Liver (tissue), 9 donors: ENCODE results near the gene GTF3C5. TPM values are rescaled to one million over a fixed set of nuclear protein-coding genes. Genes with fewer than 3 reads are reported as not detected.
"Not testable (repeated sequence)": the region's sequence is repeated elsewhere in the genome, so short reads cannot be mapped to it uniquely, and the experiment has no call there.

ENCODE experiments used
- DNase-seq: peaks from one replicate; pipeline ENCODE4 v3.0.0-alpha.2; 2017; ENCODE audit warnings: low spot score
- H3K27ac ChIP-seq, 2 donors: one replicate each; pipeline ENCODE4 v1.7.0; 2013; ENCODE audit warnings: inconsistent platforms in 2 of 2, low read length in 2 of 2, control low read depth in 1 of 2, low read depth in 1 of 2, mild to moderate bottlenecking in 1 of 2
- H3K27me3 ChIP-seq, 4 donors: one replicate each; pipeline versions ENCODE4 v1.6.1 to v1.7.0; 2013; ENCODE audit warnings: low read length in 3 of 4, inconsistent platforms in 1 of 4, mild to moderate bottlenecking in 1 of 4, moderate library complexity in 1 of 4; ENCODE audit not compliant: control insufficient read depth in 4 of 4, insufficient read depth in 4 of 4
- H3K36me3 ChIP-seq, 4 donors: one replicate each; pipeline versions ENCODE4 v1.6.1 to v1.7.0; 2013; ENCODE audit warnings: low read length in 3 of 4, mild to moderate bottlenecking in 3 of 4, low read depth in 1 of 4, moderate library complexity in 1 of 4; ENCODE audit not compliant: control insufficient read depth in 4 of 4, insufficient read depth in 3 of 4
- H3K4me1 ChIP-seq, 4 donors: one replicate each; pipeline versions ENCODE4 v1.6.1 to v1.7.0; 2013; ENCODE audit warnings: low read length in 3 of 4, mild to moderate bottlenecking in 3 of 4, moderate library complexity in 1 of 4; ENCODE audit not compliant: control insufficient read depth in 4 of 4, insufficient read depth in 4 of 4
- H3K4me3 ChIP-seq, 3 donors: one replicate each; pipeline versions ENCODE4 v1.6.1 to v1.7.0; 2013; ENCODE audit warnings: low read length in 3 of 3, control low read depth in 1 of 3, low read depth in 1 of 3, mild to moderate bottlenecking in 1 of 3
- H3K9ac ChIP-seq, 2 donors: one replicate each; pipeline ENCODE4 v1.7.0; 2013; ENCODE audit warnings: low read length in 2 of 2, mild to moderate bottlenecking in 2 of 2, moderate library complexity in 2 of 2, control low read depth in 1 of 2, low read depth in 1 of 2
- H3K9me3 ChIP-seq, 4 donors: one replicate each; pipeline versions ENCODE4 v1.6.1 to v1.7.0; 2013; ENCODE audit warnings: low read length in 3 of 4; ENCODE audit not compliant: control insufficient read depth in 4 of 4
- HNF4G ChIP-seq: IDR thresholded peaks from 2 replicates; pipeline ENCODE4 v1.6.1; 2016; ENCODE audit warnings: antibody characterized with exemption
- JUND ChIP-seq, 2 donors: IDR thresholded peaks; 2 replicates each; pipeline ENCODE4 v1.6.1; 2016; ENCODE audit warnings: antibody characterized with exemption in 2 of 2
- NR2F2 ChIP-seq: IDR thresholded peaks from 2 replicates; pipeline ENCODE4 v1.6.1; 2016; ENCODE audit warnings: antibody characterized with exemption
- REST ChIP-seq: IDR thresholded peaks from 2 replicates; pipeline ENCODE4 v1.6.1; 2016; ENCODE audit warnings: antibody characterized with exemption, mild to moderate bottlenecking
- RXRA ChIP-seq, 2 donors: IDR thresholded peaks; 2 replicates each; pipeline ENCODE4 v1.6.1; 2017 to 2018; ENCODE audit warnings: antibody characterized with exemption in 2 of 2, mild to moderate bottlenecking in 1 of 2
- SP1 ChIP-seq: IDR thresholded peaks from 2 replicates; pipeline ENCODE4 v1.6.1; 2018; ENCODE audit warnings: antibody characterized with exemption, mild to moderate bottlenecking
- TAF1 ChIP-seq: conservative IDR thresholded peaks from 2 replicates; pipeline ENCODE4 v1.6.1; 2016; ENCODE audit warnings: antibody characterized with exemption, mild to moderate bottlenecking
- YY1 ChIP-seq: IDR thresholded peaks from 2 replicates; pipeline ENCODE4 v1.6.1; 2016; ENCODE audit warnings: antibody characterized with exemption, mild to moderate bottlenecking
- whole genome bisulfite sequencing: extraction: QIAGEN DNeasy Blood & Tissue Kit; methylation state at CpG from one replicate; pipeline ENCODE4 v1.1.7; 2013; 5-methylcytosine and 5-hydroxymethylcytosine counted together
- polyA plus RNA-seq, 2 donors: library from polyadenylated mRNA; stranded (reverse) in 1 of 2; unstranded in 1 of 2; fragments of 200-250 nt in 1 of 2; fragments of >200 nt in 1 of 2; fragmentation: Nextera tagmentation in 1 of 2; extraction: Ambion mirVana in 1 of 2; gene quantifications; one replicate each; pipeline versions ENCODE4 v1.2.1 to v1.2.3, GENCODE V29; 2013 to 2015
- total RNA-seq, 2 donors: library from RNA; depleted of rRNA; stranded (reverse); fragments of >200 nt; gene quantifications; one replicate each; pipeline ENCODE4 v1.2.3, GENCODE V29; 2014
- donor health status: healthy.
- donor health status: healthy.
- donor health status: healthy.
- donor health status: healthy.
- donor health status: healthy.

GTF3C5 gene
- total and polyA plus RNA-seq, 4 donors, result 13.2 to 26.2 (median 18.2) TPM

- Histone ChIP-seq H3K27ac (no peak overlapping the region), H3K9me3 (no peaks in the 10 kb centered on the region), H3K4me3 (no peak overlapping the region), H3K9ac (no peak overlapping the region), H3K4me1 (no peaks in the 10 kb centered on the region), H3K27me3 (no peaks in the 10 kb centered on the region), H3K36me3 (no peaks in the 10 kb centered on the region)
- WGBS, result 92% methylated on average over 11 of the region's 11 CpGs
- no peak for TF ChIP-seq HNF4G
- TF ChIP-seq REST, result no peak
- TF ChIP-seq NR2F2, result no peak
- TF ChIP-seq TAF1, result no peak
- TF ChIP-seq SP1, result no peak
- TF ChIP-seq YY1, result no peak
- no peak for TF ChIP-seq JUND (IDR thresholded peaks at IDR 0.05)
- TF ChIP-seq RXRA (IDR thresholded peaks at IDR 0.05), result no peak
- DNase-seq, result no peak
These were observed 37.0 kb downstream of the GTF3C5 start for GRCh38 chr9:133067813-133068212.

- H3K9me3 ChIP-seq, DNase-seq, H3K4me3 ChIP-seq, H3K27me3 ChIP-seq, H3K9ac ChIP-seq, H3K36me3 ChIP-seq, H3K27ac ChIP-seq, H3K4me1 ChIP-seq: not testable (repeated sequence)
- WGBS, result 94% methylated on average over 2 of the region's 15 CpGs
These were observed 37.6 kb downstream of the GTF3C5 start for GRCh38 chr9:133068431-133068830.

- H3K27me3 ChIP-seq, H3K27ac ChIP-seq, H3K9ac ChIP-seq, DNase-seq, H3K4me1 ChIP-seq, H3K36me3 ChIP-seq, H3K4me3 ChIP-seq, H3K9me3 ChIP-seq: not testable (repeated sequence)
- 93% methylated on average over 17 of the region's 17 CpGs for WGBS
These were observed 39.7 kb downstream of the GTF3C5 start for GRCh38 chr9:133070500-133070961.

GRCh38 chr9:133070985-133071384, 40.2 kb downstream of the GTF3C5 start:
- WGBS, result 95% methylated on average over 22 of the region's 31 CpGs

More at GRCh38 chr9:133070985-133071384, 40.2 kb downstream of the GTF3C5 start:
- not testable (repeated sequence) for H3K27me3 ChIP-seq, H3K27ac ChIP-seq, H3K4me1 ChIP-seq, H3K36me3 ChIP-seq, DNase-seq, H3K9ac ChIP-seq, H3K9me3 ChIP-seq, H3K4me3 ChIP-seq
